Measurements from ENCODE around the gene RABL6. TPM values are rescaled to one million over a fixed set of nuclear protein-coding genes. Genes with fewer than 3 reads are reported as not detected.
"Not testable (repeated sequence)": the region's sequence is repeated elsewhere in the genome, so short reads cannot be mapped to it uniquely, and the experiment has no call there.

The RABL6 gene
- total RNA-seq, 4 donors from 2014 or later = 63.0 to 74.5 (median 71.3) TPM

DNA sequence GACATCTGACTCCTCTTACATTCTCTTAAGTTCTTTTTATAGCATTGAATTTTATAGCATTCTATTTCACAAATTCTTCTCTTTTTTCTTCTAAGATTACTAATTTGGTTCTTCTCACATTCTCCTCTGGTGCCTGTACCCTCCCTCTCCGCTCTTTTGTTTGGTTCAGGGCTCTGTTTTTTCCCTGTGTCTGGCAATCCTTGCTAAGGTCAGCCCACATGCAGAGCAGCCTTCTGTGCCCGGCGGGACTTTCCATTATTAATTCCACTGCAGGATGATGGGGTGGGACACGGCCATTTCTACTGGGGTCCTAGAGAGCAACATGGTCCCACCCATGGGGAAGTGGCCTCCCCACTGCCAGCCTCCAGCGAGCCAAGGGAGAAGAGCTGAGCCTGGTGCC is 68.7 kb downstream of the RABL6 start:
- Histone ChIP-seq H3K36me3 (no peaks in the 10 kb centered on the region), H3K4me1 (peaks cover 0 to 2% (median under 1%) of the 10 kb centered on the region in 4 donors), H3K27ac (no peak overlapping the region), H3K27me3 (no peaks in the 10 kb centered on the region), H3K4me3 (no peak overlapping the region), H3K9me3 (no peaks in the 10 kb centered on the region)
- WGBS, 2 donors = 67 to 77% methylated on average over 5 of the region's 5 CpGs
- DNase-seq (ENCODE audit: low spot score in 2 of 2) = no peak
- TF ChIP-seq EP300 (IDR thresholded peaks at IDR 0.05) (no peak), POLR2A (IDR thresholded peaks at IDR 0.05) (no peak)
- TF ChIP-seq, protein P1, sequence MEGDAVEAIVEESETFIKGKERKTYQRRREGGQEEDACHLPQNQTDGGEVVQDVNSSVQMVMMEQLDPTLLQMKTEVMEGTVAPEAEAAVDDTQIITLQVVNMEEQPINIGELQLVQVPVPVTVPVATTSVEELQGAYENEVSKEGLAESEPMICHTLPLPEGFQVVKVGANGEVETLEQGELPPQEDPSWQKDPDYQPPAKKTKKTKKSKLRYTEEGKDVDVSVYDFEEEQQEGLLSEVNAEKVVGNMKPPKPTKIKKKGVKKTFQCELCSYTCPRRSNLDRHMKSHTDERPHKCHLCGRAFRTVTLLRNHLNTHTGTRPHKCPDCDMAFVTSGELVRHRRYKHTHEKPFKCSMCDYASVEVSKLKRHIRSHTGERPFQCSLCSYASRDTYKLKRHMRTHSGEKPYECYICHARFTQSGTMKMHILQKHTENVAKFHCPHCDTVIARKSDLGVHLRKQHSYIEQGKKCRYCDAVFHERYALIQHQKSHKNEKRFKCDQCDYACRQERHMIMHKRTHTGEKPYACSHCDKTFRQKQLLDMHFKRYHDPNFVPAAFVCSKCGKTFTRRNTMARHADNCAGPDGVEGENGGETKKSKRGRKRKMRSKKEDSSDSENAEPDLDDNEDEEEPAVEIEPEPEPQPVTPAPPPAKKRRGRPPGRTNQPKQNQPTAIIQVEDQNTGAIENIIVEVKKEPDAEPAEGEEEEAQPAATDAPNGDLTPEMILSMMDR (IDR thresholded peaks at IDR 0.05) = no peak

DNA sequence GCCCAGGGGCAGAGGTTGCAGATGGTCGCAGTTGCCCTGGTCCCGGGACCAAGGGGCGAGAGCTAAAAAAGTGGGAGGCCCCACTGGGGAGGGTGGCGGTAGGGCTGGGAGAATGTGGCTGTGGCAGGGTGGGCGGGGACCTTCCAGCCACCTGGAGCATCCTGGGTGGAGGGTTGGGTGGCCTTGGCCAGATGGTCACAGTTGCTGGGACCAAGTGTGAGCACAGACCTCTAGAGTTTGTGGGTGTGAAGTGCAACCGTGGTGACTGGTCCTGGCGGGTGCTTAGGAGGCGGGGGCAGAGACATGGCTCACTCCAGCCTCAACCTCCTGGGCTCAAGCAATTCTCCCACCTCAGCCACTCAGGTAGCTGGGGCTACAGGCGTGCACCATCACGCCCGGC is 72.9 kb downstream of the RABL6 start:
- 81 to 84% methylated on average over 11 of the region's 11 CpGs for WGBS, 2 donors
- Histone ChIP-seq H3K27ac (no peak overlapping the region), H3K36me3 (no peaks in the 10 kb centered on the region), H3K27me3 (no peaks in the 10 kb centered on the region), H3K9me3 (no peaks in the 10 kb centered on the region), H3K4me3 (no peak overlapping the region), H3K4me1 (peaks cover 0 to 22% (median 9%) of the 10 kb centered on the region in 4 donors)
- no peak for DNase-seq (ENCODE audit: low spot score in 2 of 2)
- TF ChIP-seq, protein P1 (IDR thresholded peaks at IDR 0.05) = no peak
- TF ChIP-seq POLR2A (IDR thresholded peaks at IDR 0.05) (no peak), EP300 (IDR thresholded peaks at IDR 0.05) (no peak)

DNA sequence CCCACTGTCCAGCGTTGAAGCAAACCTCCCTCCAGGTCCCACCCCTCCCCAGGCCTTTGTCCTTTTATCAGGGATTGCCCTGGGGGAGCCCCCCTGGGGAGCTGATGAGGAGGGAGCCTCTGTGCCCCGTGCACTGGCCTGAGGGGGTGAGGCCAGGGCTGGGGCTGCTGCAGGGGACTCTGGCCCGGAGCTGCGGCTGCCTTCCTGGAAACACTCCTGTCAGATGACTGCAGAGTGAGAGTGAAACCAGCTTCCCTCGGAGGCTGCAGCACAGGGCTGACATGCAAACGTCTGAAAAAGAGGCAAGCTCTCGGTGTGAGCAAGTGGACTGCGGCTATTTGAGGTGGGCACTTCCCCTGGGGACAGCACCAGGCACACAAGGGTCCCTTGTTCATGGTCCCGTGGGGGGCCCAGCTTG is 74.0 kb downstream of the RABL6 start:
- Histone ChIP-seq H3K4me3 (peak overlapping the region in 1 of 4 donors; percentile 24), H3K36me3 (no peaks in the 10 kb centered on the region), H3K27me3 (no peaks in the 10 kb centered on the region), H3K9me3 (no peaks in the 10 kb centered on the region), H3K4me1 (peaks cover 0 to 24% (median 12%) of the 10 kb centered on the region in 4 donors), H3K27ac (peak overlapping the region in 1 of 4 donors; percentile 51)
- DNase-seq (ENCODE audit: low spot score in 2 of 2) = no peak
- no peak for TF ChIP-seq POLR2A (IDR thresholded peaks at IDR 0.05)
- TF ChIP-seq, protein P1 (IDR thresholded peaks at IDR 0.05) = no peak
- no peak for TF ChIP-seq EP300 (IDR thresholded peaks at IDR 0.05)
- 15 to 17% methylated on average over 8 to 9 of the region's 9 CpGs for WGBS, 2 donors

DNA sequence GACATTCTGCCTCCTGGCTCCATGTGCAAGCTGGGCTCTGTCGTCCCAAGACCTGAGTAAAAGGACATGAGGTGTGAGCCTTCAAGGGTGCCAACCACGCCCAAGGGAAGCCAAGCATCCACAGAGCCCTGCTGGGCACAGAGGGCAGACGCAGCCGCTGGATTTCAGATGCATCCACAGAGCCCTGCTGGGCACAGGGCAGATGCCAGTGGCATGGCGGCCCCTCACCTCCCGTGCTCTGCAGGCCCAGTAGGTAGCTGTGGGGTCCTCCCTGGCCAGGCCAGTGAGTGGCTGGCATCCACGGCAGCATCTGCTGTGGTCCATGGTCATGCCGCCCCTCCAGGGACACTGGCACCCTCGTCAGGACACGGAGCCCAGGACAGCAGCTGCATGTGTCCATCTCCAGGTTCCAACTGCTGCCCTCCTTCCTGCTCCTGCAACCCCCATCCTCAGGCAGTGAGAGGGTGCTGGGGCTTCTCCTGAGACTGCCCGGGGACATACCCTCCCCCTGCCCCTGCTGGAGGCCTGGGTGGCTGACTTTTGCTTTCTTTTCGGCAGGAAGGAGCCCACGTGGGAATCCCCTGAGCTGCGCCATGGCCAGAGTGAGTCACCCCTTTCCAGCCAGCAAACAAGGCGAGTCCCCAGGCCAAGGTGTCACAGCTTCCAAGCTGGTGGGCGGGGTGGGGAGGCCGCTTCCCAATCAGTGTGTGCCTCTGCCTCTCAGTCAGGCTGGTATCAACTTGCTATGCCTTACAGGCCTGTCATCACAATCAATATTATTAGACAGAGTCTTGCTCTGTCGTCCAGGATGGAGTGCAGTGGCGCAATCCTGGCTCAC is 74.6 kb downstream of the RABL6 start:
- no peaks in the 10 kb centered on the region for H3K36me3 ChIP-seq
- H3K9me3 ChIP-seq = no peaks in the 10 kb centered on the region
- peak overlapping the region in 1 of 4 donors; percentile 51 for H3K27ac ChIP-seq
- H3K27me3 ChIP-seq = no peaks in the 10 kb centered on the region
- 62 to 72% methylated on average over 9 to 11 of the region's 19 CpGs for WGBS, 2 donors
- H3K4me3 ChIP-seq = peak overlapping the region in 1 of 4 donors; percentile 24
- DNase-seq (ENCODE audit: low spot score in 2 of 2) = no peak
- TF ChIP-seq, protein P1 (IDR thresholded peaks at IDR 0.05) = no peak
- TF ChIP-seq POLR2A (IDR thresholded peaks at IDR 0.05) = no peak
- TF ChIP-seq EP300 (IDR thresholded peaks at IDR 0.05) = no peak
- H3K4me1 ChIP-seq = peaks cover 0 to 27% (median 17%) of the 10 kb centered on the region in 4 donors

DNA sequence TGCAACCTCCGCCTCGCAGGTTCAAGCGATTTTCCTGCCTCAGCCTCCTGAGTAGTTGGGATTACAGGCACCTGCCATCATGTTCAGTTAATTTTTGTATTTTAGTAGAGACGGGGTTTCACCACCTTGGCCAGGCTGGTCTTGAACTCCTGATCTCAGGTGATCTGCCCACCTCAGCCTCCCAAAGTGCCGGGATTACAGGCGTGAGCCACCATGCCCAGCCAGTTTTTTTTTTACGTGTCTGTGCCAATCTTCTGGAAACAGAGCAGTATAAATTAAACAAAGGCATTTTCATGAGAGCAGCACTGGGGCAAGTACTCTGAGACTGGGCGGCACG is 75.2 kb downstream of the RABL6 start:
- H3K27ac ChIP-seq = peak overlapping the region in 1 of 4 donors; percentile 51
- DNase-seq (ENCODE audit: low spot score in 2 of 2); H3K4me3 ChIP-seq; H3K36me3 ChIP-seq; H3K27me3 ChIP-seq; H3K9me3 ChIP-seq: not testable (repeated sequence)
- H3K4me1 ChIP-seq = peaks cover 0 to 33% (median 23%) of the 10 kb centered on the region in 4 donors
- WGBS, 2 donors = 91 to 92% methylated on average over 9 of the region's 9 CpGs

DNA sequence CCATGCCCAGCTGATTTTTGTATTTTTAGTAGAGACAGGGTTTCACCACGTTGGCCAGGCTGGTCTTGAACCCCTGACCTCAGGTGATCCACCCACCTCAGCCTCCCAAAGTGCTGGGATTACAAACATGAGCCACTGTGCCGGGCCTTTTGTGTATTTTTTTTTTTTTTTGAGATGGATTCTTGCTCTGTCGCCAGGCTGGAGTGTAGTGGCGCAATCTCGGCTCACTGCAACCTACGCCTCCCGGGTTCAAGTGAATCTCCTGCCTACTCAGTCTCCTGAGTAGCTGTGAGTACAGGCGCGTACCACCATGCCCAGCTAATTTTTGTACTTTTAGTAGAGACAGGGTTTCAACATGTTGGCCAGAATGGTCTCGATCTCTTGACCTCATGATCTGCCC is 75.9 kb downstream of the RABL6 start:
- 83 to 88% methylated on average over 10 of the region's 10 CpGs for WGBS, 2 donors
- not testable (repeated sequence) for H3K4me3 ChIP-seq; H3K9me3 ChIP-seq; DNase-seq (ENCODE audit: low spot score in 2 of 2); H3K36me3 ChIP-seq; H3K27ac ChIP-seq; H3K27me3 ChIP-seq
- H3K4me1 ChIP-seq = peaks cover 0 to 36% (median 26%) of the 10 kb centered on the region in 4 donors
